Tibial artery (tissue), 4 donors: ENCODE data around the gene ARHGAP44.

Source experiments
- DNase-seq, 2 donors: peaks; one replicate each; pipeline ENCODE4 v3.0.0-alpha.2; 2019
- H3K27ac ChIP-seq, 2 donors: fragments of 200-600 bp; sonication (generic) in 1 of 2; 1 replicate in 1 of 2; 2 replicates in 1 of 2; pipeline ENCODE4 v1.5.1; 2018 to 2019; ENCODE audit warnings: mild to moderate bottlenecking in 1 of 2
- H3K27me3 ChIP-seq, 2 donors: fragments of 200-600 bp; sonication (generic) in 1 of 2; one replicate each; pipeline versions ENCODE4 v1.5.1 to v1.6.0; 2016 to 2019
- H3K36me3 ChIP-seq, 3 donors: fragments of 200-600 bp; sonication (generic) in 2 of 3; one replicate each; pipeline ENCODE4 v1.5.1; 2016 to 2019; ENCODE audit warnings: mild to moderate bottlenecking in 2 of 3
- H3K4me1 ChIP-seq, 4 donors: fragments of 200-600 bp; sonication (generic) in 2 of 4; 1 replicate in 3 of 4; 2 replicates in 1 of 4; pipeline ENCODE4 v1.5.1; 2016 to 2019
- H3K4me3 ChIP-seq, 2 donors: fragments of 200-600 bp; sonication (generic) in 1 of 2; 1 replicate in 1 of 2; 2 replicates in 1 of 2; pipeline ENCODE4 v1.5.1; 2018 to 2019; ENCODE audit warnings: mild to moderate bottlenecking in 2 of 2
- H3K9me3 ChIP-seq, 3 donors: fragments of 200-600 bp; sonication (generic) in 1 of 3; one replicate each; pipeline ENCODE4 v1.5.1; 2016 to 2019
- intact Hi-C: fragments of 100-400 bp; cut with DNase I; formaldehyde crosslinking; loops from one replicate; pipeline ENCODE4 v1.15.0; 2023; ENCODE audit warnings: low total_unique reads
- TF ChIP-seq, protein P1 (sequence below), 2 experiments: fragments of 200-600 bp in 1 of 2; fragments of 450-650 bp in 1 of 2; IDR thresholded peaks; one replicate each; pipeline ENCODE4 v1.5.1; 2017 to 2019; ENCODE audit warnings: antibody characterized with exemption in 2 of 2, mild to moderate bottlenecking in 1 of 2, moderate library complexity in 1 of 2

ARHGAP44 gene

DNA sequence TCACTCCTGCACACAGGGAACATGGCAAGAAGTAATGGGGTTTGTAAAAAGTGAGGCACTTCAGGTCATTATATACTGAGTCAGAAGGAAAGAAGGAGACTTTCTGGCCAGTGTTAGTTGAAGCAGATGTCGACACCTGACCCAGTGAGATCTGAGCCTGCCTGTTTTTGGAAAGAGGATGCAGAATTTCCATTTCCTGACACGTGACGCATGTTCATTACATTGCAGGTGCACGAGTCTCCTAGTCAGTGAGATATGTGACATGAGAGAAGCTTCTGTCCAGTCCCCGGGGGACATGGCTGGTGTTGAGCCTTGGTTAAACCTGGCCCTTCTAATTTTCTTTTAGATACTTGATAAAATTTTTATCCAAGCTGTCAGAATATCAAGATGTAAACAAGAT, 166.2 kb downstream of the ARHGAP44 start:
- H3K27ac ChIP-seq = no peak overlapping the region
- TF ChIP-seq, protein P1, sequence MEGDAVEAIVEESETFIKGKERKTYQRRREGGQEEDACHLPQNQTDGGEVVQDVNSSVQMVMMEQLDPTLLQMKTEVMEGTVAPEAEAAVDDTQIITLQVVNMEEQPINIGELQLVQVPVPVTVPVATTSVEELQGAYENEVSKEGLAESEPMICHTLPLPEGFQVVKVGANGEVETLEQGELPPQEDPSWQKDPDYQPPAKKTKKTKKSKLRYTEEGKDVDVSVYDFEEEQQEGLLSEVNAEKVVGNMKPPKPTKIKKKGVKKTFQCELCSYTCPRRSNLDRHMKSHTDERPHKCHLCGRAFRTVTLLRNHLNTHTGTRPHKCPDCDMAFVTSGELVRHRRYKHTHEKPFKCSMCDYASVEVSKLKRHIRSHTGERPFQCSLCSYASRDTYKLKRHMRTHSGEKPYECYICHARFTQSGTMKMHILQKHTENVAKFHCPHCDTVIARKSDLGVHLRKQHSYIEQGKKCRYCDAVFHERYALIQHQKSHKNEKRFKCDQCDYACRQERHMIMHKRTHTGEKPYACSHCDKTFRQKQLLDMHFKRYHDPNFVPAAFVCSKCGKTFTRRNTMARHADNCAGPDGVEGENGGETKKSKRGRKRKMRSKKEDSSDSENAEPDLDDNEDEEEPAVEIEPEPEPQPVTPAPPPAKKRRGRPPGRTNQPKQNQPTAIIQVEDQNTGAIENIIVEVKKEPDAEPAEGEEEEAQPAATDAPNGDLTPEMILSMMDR (IDR thresholded peaks at IDR 0.05) = no peak
- peaks cover 45 to 76% (median 46%) of the 10 kb centered on the region in 3 donors for H3K36me3 ChIP-seq
- no peaks in the 10 kb centered on the region for H3K9me3 ChIP-seq
- intact Hi-C loops = no loop called here
- no peaks in the 10 kb centered on the region for H3K4me1 ChIP-seq
- H3K4me3 ChIP-seq = no peak overlapping the region
- no peaks in the 10 kb centered on the region for H3K27me3 ChIP-seq
- DNase-seq = no peak

DNA sequence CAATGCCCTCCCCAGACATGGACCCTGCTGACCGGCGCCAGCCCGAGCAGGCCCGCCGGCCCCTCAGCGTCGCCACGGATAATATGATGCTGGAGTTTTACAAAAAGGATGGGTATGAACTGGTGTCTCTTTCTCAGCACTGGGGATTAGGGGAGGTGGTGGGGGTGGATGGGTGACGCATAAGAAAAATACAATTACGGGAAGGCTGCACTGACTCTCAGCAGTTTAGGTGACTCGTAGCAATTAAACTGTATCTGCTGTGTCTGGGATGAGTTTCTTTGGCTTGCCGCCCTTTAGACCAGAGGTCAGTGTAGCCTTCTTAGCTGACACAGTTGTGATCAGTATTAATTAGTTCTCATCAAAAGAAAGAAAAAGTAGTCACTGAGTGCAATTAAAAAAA, 169.5 kb downstream of the ARHGAP44 start:
- intact Hi-C loops = no loop called here
- TF ChIP-seq, protein P1 (IDR thresholded peaks at IDR 0.05) = no peak
- no peak for DNase-seq
- Histone ChIP-seq H3K4me1 (no peaks in the 10 kb centered on the region), H3K36me3 (peaks cover 34 to 56% (median 38%) of the 10 kb centered on the region in 3 donors), H3K27me3 (no peaks in the 10 kb centered on the region), H3K27ac (no peak overlapping the region), H3K9me3 (no peaks in the 10 kb centered on the region), H3K4me3 (no peak overlapping the region)

DNA sequence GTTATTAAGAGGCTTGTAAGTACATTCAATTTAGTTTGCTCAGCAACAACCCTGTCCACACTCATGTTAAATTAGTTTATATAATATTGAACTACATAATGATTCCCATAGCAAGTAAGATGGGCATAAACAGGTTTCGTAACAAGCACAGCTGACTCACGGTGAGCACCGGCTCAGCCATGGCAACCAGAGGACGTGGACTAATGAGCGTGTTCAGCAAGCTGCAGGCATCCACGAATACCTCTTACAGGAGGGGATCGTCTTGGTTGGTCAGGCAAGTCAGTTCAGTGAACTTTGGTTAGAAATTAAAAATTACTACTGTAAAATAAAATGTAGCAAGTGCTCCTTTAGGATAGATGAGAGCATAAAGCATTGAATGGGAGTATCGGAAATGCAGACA, 170.1 kb downstream of the ARHGAP44 start:
- no peaks in the 10 kb centered on the region for H3K4me1 ChIP-seq
- intact Hi-C loops = no loop called here
- no peak overlapping the region for H3K4me3 ChIP-seq
- H3K9me3 ChIP-seq = no peaks in the 10 kb centered on the region
- peaks cover 31 to 55% (median 34%) of the 10 kb centered on the region in 3 donors for H3K36me3 ChIP-seq
- TF ChIP-seq, protein P1 (IDR thresholded peaks at IDR 0.05) = no peak
- H3K27ac ChIP-seq = no peak overlapping the region
- no peak for DNase-seq
- no peaks in the 10 kb centered on the region for H3K27me3 ChIP-seq

DNA sequence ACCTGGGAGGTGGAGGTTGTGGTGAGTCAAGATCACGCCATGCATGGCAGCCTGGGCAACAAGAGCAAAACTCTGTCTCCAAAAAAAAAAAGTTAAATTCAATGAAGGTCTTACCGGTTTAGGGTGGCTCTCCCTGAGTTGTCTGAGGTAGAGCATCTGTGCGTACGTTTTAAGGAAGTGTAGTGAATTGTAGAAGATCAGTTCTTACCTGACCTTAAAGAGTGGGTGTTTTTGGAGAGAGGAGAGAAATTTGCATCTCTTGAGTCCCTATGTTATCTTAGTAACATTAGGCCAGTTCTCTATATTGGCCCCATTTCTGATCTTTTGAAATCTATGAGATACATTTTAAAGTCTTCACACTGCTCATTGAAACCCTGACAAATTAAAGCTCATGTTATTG, 172.4 kb downstream of the ARHGAP44 start:
- DNase-seq = no peak
- no peaks in the 10 kb centered on the region for H3K9me3 ChIP-seq
- no peaks in the 10 kb centered on the region for H3K27me3 ChIP-seq
- intact Hi-C loops = no loop called here
- H3K4me1 ChIP-seq = no peaks in the 10 kb centered on the region
- H3K4me3 ChIP-seq = no peak overlapping the region
- no peak overlapping the region for H3K27ac ChIP-seq
- H3K36me3 ChIP-seq = peaks cover 13 to 50% (median 21%) of the 10 kb centered on the region in 3 donors
- TF ChIP-seq, protein P1 (IDR thresholded peaks at IDR 0.05) = no peak

DNA sequence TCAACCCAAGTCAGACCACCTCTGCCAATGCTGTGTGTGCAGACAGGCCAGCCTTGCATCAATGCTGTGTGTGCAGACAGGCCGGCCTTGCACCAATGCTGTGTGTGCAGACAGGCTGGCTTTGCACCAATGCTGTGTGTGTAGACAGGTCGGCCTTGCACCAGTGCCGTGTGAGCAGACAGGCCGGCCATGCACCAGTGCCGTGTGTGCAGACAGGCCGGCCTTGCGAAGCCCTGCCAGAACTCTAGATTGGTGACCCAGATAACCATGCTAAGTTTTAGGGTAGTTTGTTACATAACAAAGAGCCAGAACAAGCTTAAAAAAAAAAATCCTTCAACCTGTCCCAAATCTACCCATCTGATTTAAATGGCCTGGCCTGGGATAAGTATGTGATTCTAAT, 174.2 kb downstream of the ARHGAP44 start:
- H3K9me3 ChIP-seq = no peaks in the 10 kb centered on the region
- no peaks in the 10 kb centered on the region for H3K27me3 ChIP-seq
- DNase-seq = no peak
- intact Hi-C loops = no loop called here
- TF ChIP-seq, protein P1 (IDR thresholded peaks at IDR 0.05) = no peak
- H3K4me3 ChIP-seq = no peak overlapping the region
- H3K4me1 ChIP-seq = no peaks in the 10 kb centered on the region
- no peak overlapping the region for H3K27ac ChIP-seq
- peaks cover 0 to 34% (median 2%) of the 10 kb centered on the region in 3 donors for H3K36me3 ChIP-seq

DNA sequence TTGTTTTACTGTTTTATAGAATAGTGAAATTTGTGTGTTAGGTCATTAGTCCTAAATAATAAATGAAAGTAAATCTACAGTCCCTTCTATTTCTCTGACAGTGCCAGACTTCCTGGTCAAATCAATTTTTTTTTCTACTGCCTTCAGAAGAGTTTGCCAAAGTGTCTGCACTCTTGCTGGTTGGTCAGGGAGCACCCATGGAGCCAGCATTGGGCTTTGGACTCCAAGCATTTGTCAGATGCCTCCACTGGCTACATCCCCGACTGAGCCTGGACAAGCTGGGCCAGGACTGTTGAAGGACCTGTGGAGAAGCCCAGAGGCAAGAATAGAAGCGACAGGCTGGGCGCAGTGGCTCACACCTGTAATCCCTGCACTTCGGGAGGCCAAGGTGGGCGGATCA, 174.9 kb downstream of the ARHGAP44 start:
- no peak for DNase-seq
- Histone ChIP-seq H3K27ac (no peak overlapping the region), H3K4me1 (no peaks in the 10 kb centered on the region), H3K36me3 (peaks cover 0 to 29% (median 0%) of the 10 kb centered on the region in 3 donors), H3K9me3 (no peaks in the 10 kb centered on the region), H3K27me3 (no peaks in the 10 kb centered on the region), H3K4me3 (no peak overlapping the region)
- TF ChIP-seq, protein P1 (IDR thresholded peaks at IDR 0.05) = no peak
- intact Hi-C loops = no loop called here
